ENCODE results near the gene CPNE4. TPM values are rescaled to one million over a fixed set of nuclear protein-coding genes. Genes with fewer than 3 reads are reported as not detected.

Gene CPNE4
- polyA plus RNA-seq, 4 donors = 0.27 to 0.49 (median 0.45) TPM

DNA sequence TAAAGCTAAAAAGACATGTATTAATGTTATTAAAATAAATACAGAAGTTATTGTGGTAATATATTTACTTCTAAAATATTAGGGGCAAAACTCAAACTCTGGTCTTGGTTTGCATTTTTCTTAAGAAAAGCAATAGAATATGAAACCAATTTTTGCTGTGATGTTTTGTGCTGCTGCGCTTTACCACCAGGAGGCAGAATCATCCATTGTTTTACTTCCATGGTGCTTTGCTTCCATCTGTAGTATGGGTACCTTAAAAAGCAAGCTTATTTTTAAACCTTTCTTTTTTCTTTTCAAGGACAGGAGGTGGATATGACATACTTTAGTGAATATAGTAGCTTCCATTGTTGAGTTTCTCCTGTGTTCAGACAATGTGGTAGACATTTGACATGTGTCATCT is 485.5 kb downstream of the CPNE4 start:
- no peak for DNase-seq (ENCODE audit: low read depth in 4 of 4, low spot score in 3 of 4)

DNA sequence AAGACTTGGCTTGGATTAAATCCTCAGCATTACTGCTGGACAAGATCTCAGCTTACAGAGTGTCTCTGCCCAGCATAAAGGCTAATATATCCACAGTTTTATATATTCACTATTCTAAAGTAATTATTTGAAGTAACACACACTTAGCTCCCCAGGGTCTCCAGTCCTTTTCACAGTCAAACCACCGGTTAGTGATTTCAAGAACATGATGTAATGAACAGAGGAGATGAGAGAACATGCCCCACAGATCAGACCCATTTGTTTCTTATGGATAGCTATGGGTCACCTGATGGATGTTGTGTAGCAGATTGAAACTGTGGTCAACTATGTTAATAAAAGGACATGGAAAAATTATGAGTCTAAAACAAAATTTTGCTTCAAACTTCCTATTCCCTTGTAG is 487.2 kb downstream of the CPNE4 start:
- DNase-seq (ENCODE audit: low read depth in 4 of 4, low spot score in 3 of 4) = no peak

DNA sequence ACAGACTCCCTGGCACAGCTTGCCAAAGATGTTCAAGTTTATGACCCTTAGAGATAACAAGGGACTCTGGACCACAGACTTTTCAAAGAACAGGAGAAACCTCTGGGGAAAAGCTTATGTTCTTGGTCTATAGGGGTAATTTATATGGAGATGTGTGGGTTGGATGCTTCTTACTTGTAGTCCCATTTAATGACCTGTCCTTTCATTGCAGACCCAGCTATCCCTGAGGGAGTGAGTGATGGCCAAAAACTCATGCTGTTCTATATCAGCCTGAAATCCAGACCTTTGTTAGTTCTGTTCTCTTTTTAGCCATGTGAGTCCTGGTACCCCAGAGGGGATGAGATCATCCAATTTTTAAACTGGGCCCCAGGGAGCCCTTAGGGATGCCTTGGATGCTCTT is 488.4 kb downstream of the CPNE4 start:
- DNase-seq (ENCODE audit: low read depth in 4 of 4, low spot score in 3 of 4) = no peak

DNA sequence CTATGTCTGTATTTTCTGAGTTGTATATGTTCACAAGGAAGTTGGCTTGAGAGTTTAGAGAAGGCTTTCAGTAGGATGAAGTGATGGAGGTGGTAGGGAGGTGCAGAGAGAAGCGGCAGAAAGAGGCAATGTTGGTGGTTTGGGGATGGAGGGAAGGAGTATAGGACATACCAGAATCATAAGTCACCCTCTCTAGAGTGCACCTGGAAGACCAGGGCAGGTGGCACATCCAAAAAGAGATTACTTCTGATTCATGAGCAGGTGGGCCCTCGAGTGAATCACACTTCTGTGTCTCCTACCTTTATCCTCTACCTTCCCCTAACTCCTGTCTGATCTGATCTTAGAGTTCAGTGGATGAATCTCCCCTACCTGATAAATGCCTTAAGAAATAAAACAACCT is 490.3 kb downstream of the CPNE4 start:
- DNase-seq (ENCODE audit: low read depth in 4 of 4, low spot score in 3 of 4) = no peak

DNA sequence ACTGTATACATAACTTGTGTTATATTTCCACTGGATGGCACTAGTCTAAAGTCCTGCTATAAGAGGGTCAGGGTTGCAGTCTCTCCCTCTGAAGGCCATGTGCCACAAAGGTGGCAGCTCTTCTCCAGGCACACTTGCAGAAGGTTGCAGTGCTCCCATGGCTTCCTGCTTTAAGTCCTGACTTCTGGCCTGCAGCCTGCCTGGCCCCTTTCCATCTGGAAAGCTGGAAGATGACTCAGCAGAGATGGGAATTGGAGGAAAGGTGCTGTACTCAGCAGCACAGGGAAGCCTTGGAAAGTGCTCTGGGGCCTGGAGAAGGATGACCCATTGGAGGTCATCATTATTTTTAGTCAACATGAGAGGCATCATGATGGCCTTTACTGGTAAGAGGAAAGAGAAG is 491.1 kb downstream of the CPNE4 start:
- DNase-seq (ENCODE audit: low read depth in 4 of 4, low spot score in 3 of 4) = no peak

DNA sequence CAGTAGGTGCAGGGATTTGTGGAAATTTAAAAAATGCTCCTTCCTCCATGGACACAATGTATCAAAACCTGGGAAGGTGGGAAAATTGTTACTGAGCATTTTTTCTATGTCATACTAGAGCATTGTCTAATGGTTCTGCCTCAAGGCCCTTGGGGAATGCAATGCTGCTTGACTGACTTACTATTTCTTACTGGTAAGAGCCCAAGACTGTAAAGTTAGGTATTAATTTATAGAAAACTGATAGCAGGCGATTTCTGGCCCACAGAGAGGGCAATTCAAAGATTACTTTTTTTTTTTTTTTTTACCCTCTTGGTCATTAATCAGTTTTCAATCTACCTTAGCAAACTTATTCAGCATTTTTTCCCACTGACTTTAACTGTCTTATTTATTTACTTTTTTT is 493.5 kb downstream of the CPNE4 start:
- no peak for DNase-seq (ENCODE audit: low read depth in 4 of 4, low spot score in 3 of 4)

DNA sequence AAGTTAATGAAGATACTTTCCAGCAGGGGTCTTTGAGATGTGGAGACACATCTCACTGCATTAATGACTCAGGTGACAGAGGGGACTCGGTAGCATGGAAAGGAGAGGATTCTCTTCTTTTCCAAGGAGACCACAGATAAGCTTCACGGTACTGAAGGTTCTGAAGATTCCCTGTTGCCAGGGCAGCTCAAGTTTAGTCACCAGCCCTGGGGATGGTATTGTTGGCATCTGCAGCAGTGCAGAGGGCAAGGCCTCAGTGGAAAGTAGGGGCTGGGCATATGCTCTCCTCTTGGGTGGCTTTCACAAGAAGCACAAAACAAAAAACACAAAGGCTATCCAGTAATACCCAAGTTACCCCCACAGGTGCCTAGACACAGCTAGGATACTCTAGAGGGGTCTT is 494.0 kb downstream of the CPNE4 start:
- DNase-seq (ENCODE audit: low read depth in 4 of 4, low spot score in 3 of 4) = no peak

DNA sequence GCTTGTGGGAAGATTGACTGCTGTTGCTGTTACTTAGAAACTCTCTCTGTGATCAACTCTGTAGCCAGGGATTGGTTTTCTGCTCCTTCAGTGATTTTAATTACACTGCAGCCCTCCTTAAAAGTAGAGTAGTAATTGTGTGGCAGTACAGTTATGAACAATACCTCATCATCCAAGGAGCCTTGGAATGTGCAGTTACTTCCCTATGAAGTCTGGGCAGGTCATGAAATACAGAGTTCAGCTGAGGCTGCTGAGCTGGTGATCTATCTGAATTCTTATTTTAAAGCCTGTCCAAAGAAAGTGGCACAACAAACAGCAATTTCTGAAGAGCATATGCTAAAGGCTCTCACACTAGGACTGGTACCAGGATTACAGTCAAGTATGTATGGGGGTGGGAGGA is 494.7 kb downstream of the CPNE4 start:
- no peak for DNase-seq (ENCODE audit: low read depth in 4 of 4, low spot score in 3 of 4)

DNA sequence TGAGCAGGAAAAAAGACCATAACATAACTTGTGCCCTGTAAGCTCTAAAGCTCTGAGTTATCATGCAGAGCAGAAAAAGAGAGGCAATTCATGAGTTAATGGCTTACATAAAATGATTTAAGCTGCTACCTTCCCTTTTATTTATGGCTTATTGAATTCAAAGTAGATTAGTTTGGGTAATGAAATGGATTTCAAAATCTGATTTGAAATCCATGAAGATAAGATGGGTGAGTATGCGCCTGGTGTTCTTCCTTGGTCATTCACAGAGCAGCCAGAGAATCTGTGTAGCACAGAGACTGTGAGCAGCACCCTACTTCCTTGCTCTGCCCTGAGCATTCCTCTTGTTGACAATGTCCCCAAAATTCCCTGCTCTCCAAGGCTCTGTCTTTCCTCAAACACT is 495.8 kb downstream of the CPNE4 start:
- no peak for DNase-seq (ENCODE audit: low read depth in 4 of 4, low spot score in 3 of 4)

DNA sequence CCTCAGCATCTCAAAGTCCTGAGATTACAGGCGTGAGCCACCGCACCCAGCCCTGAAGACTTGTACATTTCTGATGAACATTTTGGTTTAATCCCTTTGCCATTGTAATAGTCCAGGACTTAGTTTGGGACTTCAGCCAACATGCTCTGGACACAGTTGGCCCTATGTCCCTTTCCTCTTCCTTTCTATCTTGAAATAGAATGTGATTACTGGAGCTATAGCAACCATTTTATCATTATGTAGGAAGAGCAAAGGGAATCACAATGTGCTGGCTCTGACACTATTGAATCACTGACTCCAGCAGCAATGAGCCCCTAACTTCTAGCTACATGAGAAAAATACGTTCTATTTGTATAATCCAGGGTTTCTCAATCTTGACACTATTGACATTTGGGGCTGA is 497.3 kb downstream of the CPNE4 start:
- no peak for DNase-seq (ENCODE audit: low read depth in 4 of 4, low spot score in 3 of 4)

DNA sequence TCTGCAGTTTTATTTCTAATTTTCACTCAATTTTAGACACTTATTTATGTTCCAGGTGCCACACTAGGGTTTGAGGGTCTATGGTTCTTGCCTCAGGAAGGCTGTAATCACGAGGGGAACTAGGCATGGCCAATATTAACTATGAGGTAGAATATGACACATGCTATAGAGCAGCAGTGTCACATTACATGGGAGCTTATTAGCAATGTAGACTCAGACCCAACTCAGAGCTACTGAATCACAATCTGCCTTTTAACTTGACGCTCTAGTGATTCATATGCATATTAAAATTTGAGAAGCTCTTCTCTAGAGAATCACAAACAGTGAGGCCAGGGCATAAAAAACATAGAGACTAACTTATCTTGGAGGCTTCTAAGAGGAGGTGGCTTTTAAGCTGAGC is 499.2 kb downstream of the CPNE4 start:
- no peak for DNase-seq (ENCODE audit: low read depth in 4 of 4, low spot score in 3 of 4)

DNA sequence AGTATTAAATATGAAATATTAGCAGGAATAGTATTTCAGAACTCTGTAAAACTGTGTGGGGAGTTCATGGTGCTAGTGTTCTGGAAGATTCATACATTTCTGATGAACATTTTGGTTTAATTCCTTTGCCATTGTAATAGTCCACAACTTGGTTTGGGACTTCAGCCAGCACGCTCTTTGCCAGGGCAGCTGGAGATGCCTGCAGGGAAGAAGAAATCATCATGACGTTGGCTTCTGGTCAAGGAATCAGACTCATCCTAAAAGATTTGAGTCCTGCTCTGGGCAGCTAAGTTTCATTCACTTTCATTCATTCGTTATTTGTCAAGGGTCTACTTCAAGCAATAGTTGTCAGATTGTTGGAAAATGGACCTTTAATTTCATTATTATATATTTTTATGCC is 499.7 kb downstream of the CPNE4 start:
- DNase-seq (ENCODE audit: low read depth in 4 of 4, low spot score in 3 of 4) = no peak

DNA sequence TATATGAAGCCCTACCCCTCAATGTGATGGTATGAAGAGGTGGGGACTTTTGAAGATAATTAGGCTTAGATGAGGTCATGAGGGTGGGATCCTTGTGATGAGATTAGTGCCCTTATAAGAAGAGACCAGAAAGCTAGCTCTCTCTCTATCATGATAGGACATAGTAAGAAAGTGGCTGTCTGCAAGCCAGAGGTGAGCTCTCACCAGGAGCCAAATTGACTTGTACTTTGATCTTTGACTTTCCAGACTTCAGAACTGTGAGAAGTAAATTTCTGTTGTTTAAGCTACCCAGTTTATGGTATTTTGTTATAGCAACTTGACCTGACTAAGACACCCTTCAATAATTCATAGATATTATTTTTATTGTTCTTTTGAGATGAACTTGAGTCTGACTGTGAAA is 502.2 kb downstream of the CPNE4 start:
- no peak for DNase-seq (ENCODE audit: low read depth in 4 of 4, low spot score in 3 of 4)

DNA sequence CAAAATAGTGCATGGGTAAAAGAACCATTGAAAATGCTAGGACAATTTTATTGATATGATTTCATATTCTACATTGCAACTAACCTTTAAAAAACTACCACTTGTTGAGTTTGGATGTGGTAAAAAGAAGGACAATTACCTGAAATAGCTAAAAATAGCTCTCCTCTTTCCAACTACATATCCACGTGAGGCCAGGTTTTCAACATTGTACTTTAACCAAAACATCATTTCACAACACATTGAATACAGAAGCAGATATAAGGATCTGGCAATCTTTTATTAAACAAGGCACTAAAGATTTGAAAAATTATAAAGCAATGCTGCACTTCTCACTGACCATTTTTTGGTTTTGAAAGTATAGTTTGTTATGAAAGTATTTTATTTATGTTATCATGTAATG is 504.0 kb downstream of the CPNE4 start:
- no peak for DNase-seq (ENCODE audit: low read depth in 4 of 4, low spot score in 3 of 4)

DNA sequence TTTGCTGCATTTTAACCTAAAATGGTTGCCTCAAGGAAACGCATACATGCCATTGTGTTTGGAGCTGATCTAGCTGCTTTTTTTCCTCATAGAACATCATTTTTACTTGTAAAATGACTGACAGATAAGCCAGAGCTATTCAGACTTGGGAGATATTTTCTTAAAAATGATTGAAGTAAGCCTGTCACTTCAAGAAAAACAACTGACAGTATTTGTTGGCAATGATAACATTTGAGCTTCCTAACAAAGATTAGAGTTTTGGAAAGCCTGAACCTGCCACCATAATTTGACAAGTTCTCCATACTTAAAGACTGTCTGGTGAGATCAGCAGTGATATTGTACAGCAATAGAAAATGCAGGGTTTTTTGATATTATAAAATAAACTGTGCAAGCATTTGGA is 504.4 kb downstream of the CPNE4 start:
- no peak for DNase-seq (ENCODE audit: low read depth in 4 of 4, low spot score in 3 of 4)

DNA sequence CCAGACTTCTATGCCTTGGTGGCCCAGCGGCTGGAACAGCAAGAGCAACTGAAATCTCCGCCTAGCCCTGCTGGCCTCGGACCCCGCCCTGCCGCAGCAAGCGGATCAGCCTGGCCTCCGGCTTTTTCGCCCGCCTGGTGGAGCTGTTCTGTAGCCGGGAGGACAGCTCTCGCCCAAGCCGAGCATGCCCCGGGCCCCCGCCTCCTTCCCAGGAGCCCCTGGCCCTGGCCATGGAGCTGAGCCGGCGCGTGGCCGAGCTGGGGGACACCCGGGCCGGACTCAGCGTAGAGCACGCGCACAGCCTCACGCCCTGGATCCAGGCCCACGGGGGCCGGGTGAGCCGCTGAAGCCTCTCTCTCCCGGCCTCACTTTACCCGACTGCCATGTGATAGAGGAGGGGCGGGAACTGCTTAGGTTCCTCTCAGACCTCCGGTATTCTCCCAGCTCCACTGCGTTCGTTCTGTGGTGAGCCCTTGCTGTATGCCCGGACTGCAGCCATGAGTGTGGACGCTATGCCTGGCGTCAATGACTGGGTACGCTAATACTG is 507.9 kb downstream of the CPNE4 start:
- DNase-seq (ENCODE audit: low read depth in 4 of 4, low spot score in 3 of 4) = peak in 3 of 4 donors; percentile 54 to 58 (median 56)

DNA sequence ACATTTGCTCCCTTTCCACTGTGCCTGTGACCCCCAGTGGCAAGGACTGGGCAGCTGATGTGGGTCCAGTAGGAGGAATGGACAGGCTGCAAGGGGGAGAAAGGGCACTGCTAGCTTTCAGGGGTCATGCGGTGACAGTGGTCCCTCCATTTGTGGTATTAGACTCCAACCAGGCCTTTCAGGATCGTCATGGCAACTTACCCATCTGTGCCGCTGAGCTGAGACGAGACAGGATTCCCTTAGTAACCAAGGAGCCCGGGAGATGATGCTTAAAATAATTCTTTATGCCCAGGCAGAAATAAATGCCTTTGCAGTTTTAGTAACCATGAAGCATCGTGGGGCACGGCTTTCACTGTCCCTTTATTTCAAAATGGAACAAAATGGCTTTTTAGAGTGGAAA is 516.1 kb downstream of the CPNE4 start:
- DNase-seq (ENCODE audit: low read depth in 4 of 4, low spot score in 3 of 4) = no peak

DNA sequence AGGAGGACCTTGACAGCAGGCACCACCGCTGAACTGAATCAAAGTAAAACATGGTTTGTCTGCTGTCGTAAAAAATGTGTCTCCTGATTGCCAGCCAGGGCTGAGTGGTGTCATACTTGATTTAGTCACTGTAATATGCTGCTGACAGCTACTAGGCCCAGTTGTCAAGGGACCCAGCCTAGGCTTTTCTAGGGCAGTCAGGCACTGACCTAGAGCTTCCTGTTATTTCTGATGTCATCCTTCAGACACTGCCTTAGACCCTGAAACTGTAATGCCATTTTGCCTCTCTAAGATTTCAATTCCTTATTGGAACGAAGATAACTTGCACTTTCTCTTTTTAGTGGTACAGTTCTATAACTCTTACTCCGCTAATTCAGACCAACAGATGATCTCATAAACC is 529.4 kb downstream of the CPNE4 start:
- DNase-seq (ENCODE audit: low read depth in 4 of 4, low spot score in 3 of 4) = no peak

DNA sequence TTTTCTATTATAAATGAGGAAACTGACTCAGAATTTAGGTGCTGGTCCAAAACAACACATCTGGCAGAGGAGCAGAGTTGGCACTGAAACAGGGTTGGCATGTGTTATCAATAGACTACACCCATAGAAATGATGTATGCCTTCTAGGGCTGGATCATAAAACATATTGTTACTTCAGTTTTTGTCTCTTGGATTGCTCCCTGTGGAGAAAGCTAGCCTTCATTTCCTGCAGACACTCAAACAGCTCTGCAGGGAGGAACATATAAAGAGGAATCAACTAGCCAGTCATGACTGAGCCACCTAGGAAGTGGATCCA is 531.5 kb downstream of the CPNE4 start:
- DNase-seq (ENCODE audit: low read depth in 4 of 4, low spot score in 3 of 4) = no peak

DNA sequence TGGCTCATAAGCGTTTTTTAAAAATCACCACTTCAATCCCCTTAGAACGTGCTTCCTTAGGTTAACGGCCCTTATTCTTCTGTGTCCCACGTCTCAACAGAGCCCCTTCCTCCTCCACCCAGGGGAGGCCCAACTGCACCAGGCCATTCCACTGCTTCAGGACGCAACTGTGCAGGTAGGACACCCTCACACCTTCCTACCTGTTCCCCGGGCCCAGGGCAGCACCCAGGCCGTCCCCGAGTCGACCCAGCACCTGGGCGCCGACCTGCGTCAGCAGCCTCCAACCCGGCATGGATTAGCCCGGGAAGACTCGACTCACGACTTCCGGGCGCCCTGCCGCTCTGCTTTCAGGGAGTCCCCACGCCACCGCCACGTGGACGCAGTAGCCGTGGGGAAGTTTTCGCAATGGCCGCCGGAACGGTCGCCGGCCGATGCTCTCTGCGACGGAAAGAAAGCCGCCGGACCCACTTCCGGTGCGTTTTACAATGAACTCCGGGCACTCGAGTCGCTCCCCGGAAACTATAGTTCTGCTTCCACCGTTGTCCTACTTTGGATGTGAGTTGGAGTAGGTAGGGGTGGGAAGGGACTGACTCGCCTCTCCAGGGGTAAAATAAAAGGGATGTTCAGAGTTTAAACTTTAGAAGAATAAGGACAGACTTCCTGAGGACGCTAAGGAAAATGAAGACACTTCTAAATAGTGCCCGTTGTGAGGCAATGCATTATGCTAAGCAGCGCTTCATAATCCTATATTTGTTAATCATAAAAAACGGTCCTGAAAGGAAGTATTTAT is 532.1 kb downstream of the CPNE4 start, which contains the start of gene MRPL3:
Gene MRPL3 (minus strand): TSS at position 442 of the 790 bp plus-strand sequence. CDS start 150 bp downstream, at position 292.
- DNase-seq (ENCODE audit: low read depth in 4 of 4, low spot score in 3 of 4) = peak; percentile 73 to 74 (median 74)

DNA sequence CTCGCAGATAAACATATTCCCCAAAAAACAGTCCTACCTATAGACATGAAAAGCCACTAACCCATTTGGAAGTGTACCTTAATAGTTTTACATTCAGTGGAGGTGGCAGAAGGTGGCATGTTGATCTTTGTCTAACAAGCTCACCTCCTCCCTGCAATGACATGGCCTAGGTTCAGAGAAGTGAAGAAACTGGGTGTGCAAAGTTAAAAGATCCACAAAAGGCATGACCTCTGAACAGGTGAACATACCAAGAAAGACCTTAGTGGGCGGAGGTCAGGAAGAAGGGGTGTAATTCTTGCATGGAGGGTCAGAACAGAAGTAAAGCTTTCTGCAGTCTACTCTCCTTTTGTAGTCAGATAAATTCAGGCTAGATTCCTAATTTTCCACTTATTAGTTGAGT is 532.9 kb downstream of the CPNE4 start:
- no peak for DNase-seq (ENCODE audit: low read depth in 4 of 4, low spot score in 3 of 4)

DNA sequence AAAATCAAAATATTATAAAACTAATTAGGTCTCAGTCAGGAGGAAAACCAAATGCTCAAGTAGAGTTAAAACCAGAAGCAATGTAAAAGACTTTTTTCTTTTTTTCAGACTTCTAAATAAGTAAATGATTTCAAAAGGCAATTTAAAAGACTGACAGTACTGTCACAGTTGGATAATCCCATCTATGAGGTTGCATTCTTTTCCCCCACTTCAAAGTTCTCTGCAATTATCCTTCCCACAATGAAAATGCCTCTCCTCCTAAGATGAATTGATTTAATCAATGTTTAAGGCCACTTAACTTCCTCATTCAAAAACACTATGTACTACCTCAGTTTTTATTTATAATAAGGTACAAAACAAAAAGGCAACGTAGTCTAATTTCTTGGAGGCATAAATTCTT is 540.1 kb downstream of the CPNE4 start:
- no peak for DNase-seq (ENCODE audit: low read depth in 4 of 4, low spot score in 3 of 4)

DNA sequence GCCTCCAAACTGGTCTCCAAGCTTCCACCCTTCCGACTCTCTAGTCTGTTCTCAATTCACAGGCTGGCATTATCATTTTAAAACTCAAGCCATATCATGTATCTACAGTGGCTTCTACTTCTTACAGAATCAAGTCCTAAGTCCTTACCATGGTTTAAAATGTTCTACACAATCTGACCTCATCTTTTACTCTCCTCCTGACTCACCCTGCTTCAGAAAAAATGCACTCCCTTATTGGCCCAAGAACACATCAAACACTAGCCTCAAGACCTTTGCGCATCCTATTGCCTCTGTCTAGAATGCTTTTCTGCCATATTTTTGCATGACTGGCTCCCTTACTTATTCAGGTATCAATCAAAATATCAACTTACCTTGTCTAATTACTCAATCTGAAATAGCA is 543.0 kb downstream of the CPNE4 start:
- DNase-seq (ENCODE audit: low read depth in 4 of 4, low spot score in 3 of 4) = no peak

All from right renal pelvis (tissue), 4 donors.